Stimulated activated CD4-positive, alpha-beta T cell treated with anti-CD3 and anti-CD28 coated beads, Interleukin-1b, Interleukin-23, amount 100 ng/mL, for 48 hours (primary cell): ENCODE results near the gene NPAS2.

Experiments used
- DNase-seq: peaks from one replicate; pipeline ENCODE4 v3.0.0-alpha.2; 2020

NPAS2 gene

DNA sequence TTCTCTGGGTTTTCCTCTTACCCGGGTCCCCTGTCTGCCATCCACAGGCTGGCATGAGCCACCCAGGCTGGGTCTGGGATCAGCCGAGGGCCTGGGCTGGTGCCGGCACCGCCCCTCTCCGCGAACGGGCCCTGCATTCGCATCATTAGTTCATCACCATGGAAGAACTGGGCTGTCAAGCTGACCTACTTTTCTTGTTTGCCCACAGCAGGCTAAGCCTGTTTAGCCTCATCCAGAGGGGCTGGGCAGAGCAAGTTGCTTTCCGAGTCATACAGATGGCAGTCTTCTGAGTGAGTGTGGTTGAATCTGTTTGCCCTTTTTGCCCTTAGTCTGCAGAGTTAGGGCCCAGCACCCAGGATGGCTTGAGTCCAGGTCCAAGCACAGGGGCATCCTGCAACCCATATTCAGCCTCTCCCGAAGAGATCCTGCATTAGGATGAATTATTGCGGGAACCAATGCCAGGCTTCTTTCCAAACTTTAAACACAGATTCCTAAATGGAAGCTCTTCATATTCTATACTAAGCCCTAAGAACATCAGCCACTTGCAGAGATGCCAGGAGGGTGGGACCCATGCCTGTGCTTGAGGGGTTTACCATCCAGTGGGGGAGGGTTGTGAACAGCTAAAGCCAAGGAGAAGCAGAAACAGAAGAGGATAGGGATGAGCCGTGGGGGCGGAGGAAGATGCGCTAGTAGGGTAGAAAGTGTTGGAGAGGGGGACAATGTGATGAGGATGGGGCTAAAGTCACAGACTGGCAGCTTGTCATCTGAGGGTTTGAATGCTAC, 68.0 kb downstream of the NPAS2 start:
- DNase-seq = no peak

DNA sequence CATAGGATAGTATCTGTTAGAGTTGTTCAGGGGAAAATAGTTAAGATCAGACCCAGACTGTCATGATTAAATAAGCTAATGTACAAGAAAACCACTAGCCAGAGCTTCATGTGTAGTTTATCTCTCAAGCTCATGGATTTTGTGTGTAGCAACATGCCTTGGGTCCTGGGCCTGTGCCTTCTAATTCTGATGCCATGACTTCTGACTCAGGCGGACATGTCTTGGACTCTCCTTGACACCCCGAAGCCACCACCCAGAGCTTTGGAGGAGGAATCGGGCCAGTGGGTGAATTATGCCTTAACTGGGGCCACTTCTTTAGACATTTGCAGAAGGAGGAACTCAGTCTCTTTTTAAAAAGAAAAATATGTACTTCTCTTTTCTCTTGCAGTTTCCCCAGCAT, 68.7 kb downstream of the NPAS2 start:
- no peak for DNase-seq

GRCh38 chr2:100889286-100889685, 69.3 kb downstream of the NPAS2 start:
- no peak for DNase-seq

DNA sequence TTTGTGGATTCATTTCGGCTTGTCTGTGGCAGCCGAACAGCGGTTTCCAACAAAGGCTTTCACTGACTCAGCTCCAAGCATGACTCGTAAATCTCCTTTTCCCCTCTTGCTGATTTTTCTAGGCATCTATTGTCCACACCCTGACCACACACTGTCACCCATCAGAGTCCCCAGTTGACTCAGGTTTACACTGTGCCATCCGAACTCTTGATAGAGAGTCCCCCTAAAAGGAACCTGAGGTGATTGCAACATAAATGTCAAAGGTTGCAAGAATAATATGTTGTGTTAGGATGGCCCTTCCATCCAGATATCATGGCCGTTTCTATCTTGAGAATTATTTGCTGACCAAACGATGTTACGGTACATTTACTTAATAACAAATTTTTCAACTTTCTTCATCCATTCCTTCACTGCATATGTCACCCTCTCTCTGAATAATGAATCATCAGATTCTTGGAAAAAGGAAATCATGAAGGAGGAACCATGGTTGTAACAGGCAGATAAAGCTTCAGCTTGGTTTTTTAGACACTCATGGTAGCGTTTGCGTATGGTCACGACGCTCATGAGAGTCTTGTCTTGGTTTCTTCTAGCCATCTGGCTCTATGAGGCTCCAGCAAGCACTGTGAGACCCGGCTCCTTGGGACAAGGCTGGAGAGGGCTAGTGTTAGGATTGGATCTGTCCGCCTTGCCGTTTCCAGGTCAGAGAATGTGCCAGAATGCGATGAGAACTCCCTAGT, 72.1 kb downstream of the NPAS2 start:
- no peak for DNase-seq

- no peak for DNase-seq
Measured at GRCh38 chr2:100893392-100894104, 73.6 kb downstream of the NPAS2 start.

- DNase-seq = no peak
Measured at GRCh38 chr2:100894105-100894795, 74.3 kb downstream of the NPAS2 start.

GRCh38 chr2:100894796-100895156, 74.8 kb downstream of the NPAS2 start:
- DNase-seq = no peak

DNA sequence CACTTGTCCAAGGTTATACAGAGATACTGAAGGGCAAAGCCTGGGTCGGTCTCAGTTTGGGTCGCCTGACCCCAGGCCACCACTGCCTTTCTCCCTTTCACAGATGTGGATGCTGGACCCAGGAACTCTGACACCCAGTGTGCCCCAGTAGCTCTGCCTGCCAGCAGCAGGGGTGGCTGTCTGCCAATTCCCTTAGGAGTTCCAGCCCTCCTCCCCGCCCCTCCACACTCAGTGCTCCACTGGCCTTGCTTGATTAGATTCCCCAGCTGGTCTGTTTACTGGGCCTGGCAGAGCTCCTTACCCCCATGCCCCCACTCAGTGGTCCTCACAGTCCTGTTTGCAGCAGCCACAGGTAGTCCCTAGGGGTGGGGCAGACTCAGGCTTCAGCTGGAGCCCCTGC, 75.5 kb downstream of the NPAS2 start:
- no peak for DNase-seq

DNA sequence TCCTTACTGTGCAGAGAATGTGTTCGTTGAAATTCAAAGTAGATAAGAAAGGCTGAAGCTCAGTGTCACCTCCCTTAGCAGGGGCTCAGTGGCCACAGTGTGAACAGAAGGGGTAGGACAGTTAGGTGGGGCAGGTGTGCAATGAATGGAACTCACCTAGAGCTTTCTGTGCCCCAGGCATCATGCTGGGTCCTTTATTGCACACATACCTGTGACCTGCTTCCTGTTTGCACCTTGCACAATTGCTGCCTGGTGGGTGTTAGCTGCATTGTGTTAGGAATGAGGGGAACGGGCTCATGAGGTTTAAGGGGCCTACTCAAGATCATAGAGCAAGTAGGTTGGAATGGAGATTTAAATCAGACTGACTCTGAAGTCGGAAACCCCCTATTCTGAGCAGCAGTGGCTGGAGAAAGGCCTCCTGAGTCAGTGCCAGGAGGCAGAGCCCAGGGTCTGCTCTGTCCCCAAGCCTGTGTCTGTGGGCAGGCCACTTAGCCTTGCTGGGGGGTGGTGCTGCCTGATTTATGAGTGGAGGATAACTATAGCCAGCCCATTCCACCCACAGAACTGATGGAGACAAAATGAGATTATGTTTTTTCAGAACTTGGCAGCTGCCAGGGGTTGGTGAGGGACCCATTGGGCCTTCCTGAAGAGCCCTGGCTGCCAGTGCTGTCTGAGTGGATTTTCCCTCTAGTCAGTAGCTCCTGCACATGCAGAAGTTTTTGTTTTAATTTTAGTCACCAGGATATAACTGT, 76.2 kb downstream of the NPAS2 start:
- DNase-seq = no peak

- no peak for DNase-seq
Measured at GRCh38 chr2:100898035-100898665, 78.2 kb downstream of the NPAS2 start.

GRCh38 chr2:100900156-100900795, 80.3 kb downstream of the NPAS2 start:
- no peak for DNase-seq

- DNase-seq = no peak
Measured at GRCh38 chr2:100902817-100903405, 83.0 kb downstream of the NPAS2 start.

GRCh38 chr2:100903534-100904258, 83.8 kb downstream of the NPAS2 start:
- no peak for DNase-seq

GRCh38 chr2:100905132-100905805, 85.3 kb downstream of the NPAS2 start:
- no peak for DNase-seq

DNA sequence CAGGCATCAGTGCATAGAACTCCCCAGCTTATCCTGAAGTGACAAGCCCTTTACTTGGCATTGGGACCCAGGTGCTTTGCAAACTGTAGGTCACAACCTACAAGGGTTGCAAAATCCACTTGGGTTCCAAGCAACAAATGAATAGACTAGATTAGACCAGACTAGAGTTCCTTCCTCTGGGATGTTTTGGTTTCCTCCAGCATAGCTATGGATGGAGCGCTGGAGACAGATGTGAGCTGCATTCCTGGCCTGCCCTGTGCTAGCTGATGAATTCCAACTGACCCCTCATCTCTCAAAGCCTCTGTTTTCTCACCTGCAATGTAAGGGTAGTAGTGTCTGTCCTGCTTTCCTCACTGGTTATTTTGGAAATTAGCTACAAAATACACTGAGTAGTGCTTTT, 86.2 kb downstream of the NPAS2 start:
- DNase-seq = no peak

DNA sequence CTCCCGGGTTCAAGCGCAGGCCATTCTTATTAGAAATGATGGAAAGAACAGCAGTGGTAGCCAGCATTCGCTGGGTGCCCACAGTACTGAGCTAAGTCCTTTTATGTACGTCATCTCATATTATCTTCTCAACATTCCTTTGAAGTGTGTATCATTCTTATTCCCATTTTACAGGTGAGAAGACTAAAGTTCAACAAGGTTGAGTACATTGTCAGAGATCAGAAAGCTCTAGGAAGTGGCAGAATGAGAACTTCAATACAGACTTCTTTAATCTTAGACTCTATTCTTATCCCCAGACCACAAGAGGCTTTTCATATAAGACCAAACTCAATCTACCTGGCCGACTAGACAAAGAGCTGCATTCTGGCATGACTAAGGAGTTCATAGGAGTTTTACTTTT, 86.7 kb downstream of the NPAS2 start:
- DNase-seq = no peak

DNA sequence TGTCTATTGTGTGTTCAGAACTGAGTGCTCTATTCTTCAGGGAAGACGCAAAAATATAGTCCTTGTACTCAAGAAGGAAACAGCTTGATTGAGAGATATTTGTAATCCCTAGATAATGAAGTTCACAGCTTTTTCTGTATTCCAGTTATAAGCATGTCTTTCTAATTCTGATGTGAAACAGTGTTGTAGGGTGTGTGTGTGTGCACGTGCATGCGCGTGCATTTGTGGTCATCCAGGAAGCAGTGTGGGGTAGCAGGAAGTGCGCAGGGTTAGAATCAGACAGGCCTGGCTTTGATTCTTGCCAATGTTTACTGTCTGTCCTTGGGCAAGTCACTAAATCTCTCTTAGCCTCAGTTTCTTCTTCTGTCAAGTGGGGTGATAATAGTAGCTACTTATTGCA, 87.9 kb downstream of the NPAS2 start:
- no peak for DNase-seq

DNA sequence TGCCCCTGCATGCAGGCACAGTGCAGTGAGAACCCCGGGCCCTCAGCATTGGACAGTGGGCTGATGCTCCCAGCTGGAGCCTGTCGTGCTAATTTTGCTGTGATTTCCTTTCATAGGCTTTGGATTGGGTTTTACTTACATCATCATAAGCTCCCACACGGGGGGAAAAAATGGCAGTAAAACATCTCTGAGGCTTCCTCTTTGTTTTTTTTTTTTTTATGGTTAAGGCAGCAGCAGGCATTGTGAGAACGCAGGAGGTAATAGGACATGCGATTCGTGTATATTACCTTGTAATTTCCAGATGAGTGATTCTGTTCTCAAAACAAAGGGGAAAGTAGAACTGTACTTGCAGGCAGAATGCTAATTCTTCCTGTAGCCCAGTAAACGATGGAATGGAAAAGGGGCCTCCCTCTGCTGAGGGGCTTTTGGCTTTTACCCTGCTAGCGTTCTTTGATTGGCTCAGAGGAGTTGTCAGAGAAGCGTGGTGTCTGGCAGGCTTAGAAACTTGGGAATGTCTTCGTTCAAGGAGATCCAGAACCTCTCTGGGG, 89.7 kb downstream of the NPAS2 start:
- DNase-seq = no peak

- no peak for DNase-seq
Measured at GRCh38 chr2:100910111-100910510, 90.2 kb downstream of the NPAS2 start.

- DNase-seq = no peak
Measured at GRCh38 chr2:100919316-100919715, 99.4 kb downstream of the NPAS2 start.
